WERI-Rb-1 (cell line): Measurements from ENCODE around the gene TRPM6.

Source experiments
- DNase-seq: peaks from one replicate; pipeline ENCODE4 v3.0.0-alpha.2; 2020
- H3K27ac ChIP-seq: fragments of 250-450 bp; sonication (Bioruptor Pico); 2 replicates; pipeline ENCODE4 v1.5.1; 2020; ENCODE audit warnings: mild to moderate bottlenecking, moderate library complexity
- H3K27me3 ChIP-seq: fragments of 250-450 bp; sonication (Bioruptor Pico); 2 replicates; pipeline ENCODE4 v1.5.1; 2021; ENCODE audit warnings: mild to moderate bottlenecking, low read depth, moderate library complexity; ENCODE audit not compliant: insufficient read depth, severe bottlenecking
- H3K36me3 ChIP-seq: fragments of 250-450 bp; sonication (Bioruptor Pico); 2 replicates; pipeline ENCODE4 v1.5.1; 2020; ENCODE audit warnings: mild to moderate bottlenecking, moderate library complexity
- H3K4me3 ChIP-seq: 2 replicates; pipeline ENCODE4 v1.5.1; 2011; ENCODE audit warnings: low read depth, mild to moderate bottlenecking, control low read depth, low read length
- H3K9me3 ChIP-seq: fragments of 250-450 bp; sonication (Bioruptor Pico); 2 replicates; pipeline ENCODE4 v1.5.1; 2021; ENCODE audit warnings: mild to moderate bottlenecking, moderate library complexity; ENCODE audit not compliant: severe bottlenecking
- CTCF ChIP-seq: IDR thresholded peaks from 2 replicates; pipeline ENCODE4 v1.5.1; 2011; ENCODE audit warnings: low read depth, mild to moderate bottlenecking, control low read depth, inconsistent platforms, low read length

The TRPM6 gene

GRCh38 chr9:74724317-74724716 lies 163.4 kb downstream of the TRPM6 start:
- no peaks in the 10 kb centered on the region for H3K9me3 ChIP-seq
- no peak overlapping the region for H3K4me3 ChIP-seq
- no peaks in the 10 kb centered on the region for H3K36me3 ChIP-seq
- H3K27me3 ChIP-seq, result no peaks in the 10 kb centered on the region
- no peak for DNase-seq
- no peak for TF ChIP-seq CTCF
- H3K27ac ChIP-seq, result no peak overlapping the region

- Histone ChIP-seq H3K9me3 (no peaks in the 10 kb centered on the region), H3K27me3 (no peaks in the 10 kb centered on the region), H3K27ac (no peak overlapping the region), H3K4me3 (no peak overlapping the region), H3K36me3 (no peaks in the 10 kb centered on the region)
- no peak for TF ChIP-seq CTCF
- DNase-seq, result no peak
These were observed 165.7 kb downstream of the TRPM6 start for GRCh38 chr9:74721696-74722660.

GRCh38 chr9:74719306-74719705 lies 168.4 kb downstream of the TRPM6 start:
- no peak overlapping the region for H3K27ac ChIP-seq
- H3K27me3 ChIP-seq, result no peaks in the 10 kb centered on the region
- TF ChIP-seq CTCF, result no peak
- no peak for DNase-seq
- no peaks in the 10 kb centered on the region for H3K36me3 ChIP-seq
- no peak overlapping the region for H3K4me3 ChIP-seq
- no peaks in the 10 kb centered on the region for H3K9me3 ChIP-seq

GRCh38 chr9:74718709-74719108 lies 169.0 kb downstream of the TRPM6 start:
- Histone ChIP-seq H3K27me3 (no peaks in the 10 kb centered on the region), H3K27ac (no peak overlapping the region), H3K4me3 (no peak overlapping the region), H3K9me3 (no peaks in the 10 kb centered on the region), H3K36me3 (no peaks in the 10 kb centered on the region)
- DNase-seq, result no peak
- TF ChIP-seq CTCF, result no peak

- Histone ChIP-seq H3K36me3 (no peaks in the 10 kb centered on the region), H3K27me3 (no peaks in the 10 kb centered on the region), H3K27ac (no peak overlapping the region), H3K4me3 (no peak overlapping the region), H3K9me3 (no peaks in the 10 kb centered on the region)
- TF ChIP-seq CTCF, result no peak
- DNase-seq, result no peak
These were observed 176.4 kb downstream of the TRPM6 start for GRCh38 chr9:74711341-74711740.

- no peak overlapping the region for H3K27ac ChIP-seq
- DNase-seq, result no peak
- H3K27me3 ChIP-seq, result no peaks in the 10 kb centered on the region
- no peak overlapping the region for H3K4me3 ChIP-seq
- TF ChIP-seq CTCF, result no peak
- H3K36me3 ChIP-seq, result no peaks in the 10 kb centered on the region
- H3K9me3 ChIP-seq, result no peaks in the 10 kb centered on the region
These were observed 190.2 kb downstream of the TRPM6 start for GRCh38 chr9:74697535-74697934.
